Caki2 (cell line): Measurements from ENCODE around the gene AUP1. TPM values are rescaled to one million over a fixed set of nuclear protein-coding genes. Genes with fewer than 3 reads are reported as not detected.
A peak's percentile ranks its signal among the peaks of the same experiment; 100 is the strongest.

ENCODE experiments used
- DNase-seq: peaks from one replicate; pipeline ENCODE4 v3.0.0-alpha.2; 2015; ENCODE audit warnings: low read depth
- in situ Hi-C: cut with HindIII; loops from 2 replicates; pipeline ENCODE4 v1.10.0; 2016; ENCODE audit warnings: low sequenced_read_pairs, low pct_unique_long_range_greater_than_20kb, mixed read lengths
- total RNA-seq: library from RNA; depleted of rRNA; stranded (reverse); fragments of >200 nt; shearing (Covaris generic); gene quantifications from 2 replicates; pipeline ENCODE4 v1.2.3, GENCODE V29; 2014; ENCODE audit warnings: low replicate concordance

Gene AUP1
- total RNA-seq, 1 experiment from 2014 or later, result 130 TPM

GRCh38 chr2:74524955-74525716, 4.4 kb downstream of the AUP1 start:
- no peak for DNase-seq
- in situ Hi-C loops, result no loop called here

GRCh38 chr2:74524005-74524404, 5.5 kb downstream of the AUP1 start:
- in situ Hi-C loops, result no loop called here
- DNase-seq, result no peak

- in situ Hi-C loops, result no loop called here
- DNase-seq, result no peak
These were observed 7.0 kb downstream of the AUP1 start for GRCh38 chr2:74522516-74522915.

- in situ Hi-C loops, result no loop called here
- DNase-seq, result no peak
These were observed 12.9 kb downstream of the AUP1 start for GRCh38 chr2:74516650-74517049.

GRCh38 chr2:74515981-74516633, 13.4 kb downstream of the AUP1 start:
- in situ Hi-C loops, result no loop called here
- no peak for DNase-seq

GRCh38 chr2:74515271-74515980, 14.1 kb downstream of the AUP1 start:
- DNase-seq, result no peak
- in situ Hi-C loops, result no loop called here

- DNase-seq, result no peak
- in situ Hi-C loops, result no loop called here
These were observed 14.9 kb downstream of the AUP1 start, which contains the start of gene TLX2 for GRCh38 chr2:74514368-74515270. TSS of gene TLX2 (plus strand) at chr2:74514450. CDS start at chr2:74514807, 357 bp downstream.

- no peak for DNase-seq
- in situ Hi-C loops, result no loop called here
These were observed 15.7 kb downstream of the AUP1 start for GRCh38 chr2:74513605-74514367.

- in situ Hi-C loops, result no loop called here
- no peak for DNase-seq
These were observed 16.5 kb downstream of the AUP1 start for GRCh38 chr2:74512744-74513604.

GRCh38 chr2:74511104-74511989, 18.2 kb downstream of the AUP1 start:
- DNase-seq, result no peak
- in situ Hi-C loops, result no loop called here

GRCh38 chr2:74510272-74510671, 19.2 kb downstream of the AUP1 start:
- no peak for DNase-seq
- in situ Hi-C loops, result no loop called here

- peak; percentile 54 for DNase-seq
- in situ Hi-C loops, result no loop called here
These were observed 21.5 kb downstream of the AUP1 start for GRCh38 chr2:74507926-74508520.

GRCh38 chr2:74507145-74507925, 22.2 kb downstream of the AUP1 start, which contains the start of gene PCGF1:
TSS of gene PCGF1 (minus strand) at chr2:74507695. CDS start at chr2:74507668, 27 bp downstream.
- peak; percentile 96 for DNase-seq
- in situ Hi-C loops, result no loop called here

GRCh38 chr2:74505448-74506246, 23.9 kb downstream of the AUP1 start:
- in situ Hi-C loops, result no loop called here
- no peak for DNase-seq
